ENCODE data around the gene CLBA1. TPM values are rescaled to one million over a fixed set of nuclear protein-coding genes. Genes with fewer than 3 reads are reported as not detected.

The CLBA1 gene
- polyA plus RNA-seq, 2 donors = 6.5 to 8.3 TPM

DNA sequence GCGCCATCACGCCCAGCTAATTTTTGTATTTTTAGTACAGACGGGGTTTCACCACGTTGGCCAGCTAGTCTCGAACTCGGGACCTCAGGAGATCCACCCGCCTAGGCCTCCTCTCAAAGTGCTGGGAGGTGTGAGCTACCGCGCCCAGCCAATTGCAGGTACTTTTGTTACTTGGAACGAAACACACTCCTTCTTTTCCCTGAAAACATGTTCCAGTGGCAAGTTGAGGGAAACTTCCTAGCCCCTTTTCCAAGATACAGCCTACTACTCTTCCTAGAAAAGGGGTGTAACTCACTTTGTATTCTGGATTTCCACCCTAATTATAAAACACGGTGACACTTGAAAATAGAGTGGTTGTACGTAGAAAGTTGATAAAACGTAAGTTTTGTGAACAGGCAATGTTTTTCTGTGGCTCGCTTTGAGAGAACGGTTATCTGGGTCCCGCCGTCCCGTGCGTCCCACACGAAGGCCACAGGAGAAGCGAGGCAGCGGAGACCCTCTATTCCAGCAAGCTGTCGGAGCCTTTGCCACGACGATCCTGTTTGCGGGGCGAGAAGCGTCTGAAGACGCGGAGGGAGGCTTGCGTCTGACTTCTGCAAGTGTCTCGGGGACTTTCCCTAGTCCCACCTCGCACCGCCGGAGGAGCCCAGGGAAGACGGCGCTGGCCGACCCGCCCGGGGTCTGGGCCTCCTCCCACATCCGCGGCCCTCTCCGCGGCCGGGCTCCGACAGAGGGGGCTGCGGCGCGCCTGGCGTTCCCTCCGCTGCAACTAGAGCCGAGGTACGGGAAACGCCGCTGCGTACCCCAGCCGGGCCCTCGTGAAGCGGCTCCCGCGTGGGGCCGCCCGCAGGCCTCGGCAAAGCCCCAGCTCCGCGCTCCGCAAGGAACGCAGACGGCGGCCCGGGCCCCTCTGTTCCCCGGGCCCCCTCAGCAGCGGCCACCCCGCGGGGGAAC, 34.5 kb downstream of the CLBA1 start:
- 3% methylated on average over 72 to 75 of the region's 75 CpGs for WGBS, 2 donors
- peaks cover 0 to 14% of the 10 kb centered on the region in 2 donors for H3K4me1 ChIP-seq (ENCODE audit: control insufficient read depth in 2 of 2, insufficient read depth in 2 of 2, low read length in 1 of 2)

DNA sequence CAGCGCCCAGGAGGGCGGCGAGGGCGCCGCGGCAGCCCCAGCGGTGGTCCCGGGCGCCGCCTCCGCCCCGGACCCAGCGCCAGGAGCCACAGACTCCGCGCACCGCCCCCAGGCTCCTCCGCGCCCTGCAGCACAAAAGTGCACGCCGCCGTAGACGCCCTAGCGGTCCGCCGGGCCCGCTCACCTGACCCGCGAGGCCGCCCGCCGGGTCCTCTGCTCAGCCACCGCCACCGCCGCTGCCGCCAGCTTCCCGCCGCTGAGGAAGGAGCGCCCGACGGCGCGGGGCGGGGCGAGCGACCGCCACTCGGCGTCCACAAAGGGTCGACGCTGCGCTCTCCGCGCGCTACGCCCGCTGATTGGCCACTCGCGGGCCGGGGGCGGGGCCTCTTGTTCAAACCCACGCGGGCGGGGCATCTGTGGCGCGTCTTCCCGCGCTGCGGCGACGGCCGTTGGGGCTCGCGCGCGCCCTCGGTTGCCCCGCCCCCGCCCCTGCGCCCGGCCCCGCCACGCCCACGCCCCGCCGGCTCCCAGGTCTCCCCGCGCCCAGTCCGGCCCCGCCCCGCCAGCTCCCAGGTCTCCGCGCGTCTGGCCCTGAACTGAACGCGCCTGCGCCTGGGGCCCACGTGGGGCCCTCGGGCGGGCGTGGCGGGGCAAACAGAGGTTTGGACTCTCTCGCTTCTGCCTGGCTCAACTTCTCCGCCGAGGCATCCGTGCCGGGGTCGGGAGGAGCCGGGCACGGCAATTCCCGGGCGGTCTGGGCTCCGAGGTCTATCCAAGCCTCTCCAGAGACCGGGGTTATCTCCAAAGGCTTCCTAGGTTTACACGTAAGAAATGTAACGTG, 35.4 kb downstream of the CLBA1 start, which contains the start of gene CDCA4:
Gene CDCA4 (minus strand): TSS at position 269 of the 841 bp plus-strand sequence. CDS start 9,154 bp downstream, outside the sequence.
- H3K4me1 ChIP-seq (ENCODE audit: control insufficient read depth in 2 of 2, insufficient read depth in 2 of 2, low read length in 1 of 2) = peaks cover 0 to 11% of the 10 kb centered on the region in 2 donors
- no peaks in the 10 kb centered on the region for H3K27me3 ChIP-seq (ENCODE audit: control insufficient read depth in 1 of 2, insufficient read depth in 2 of 2, low read length in 2 of 2)
- 1% methylated on average over 74 to 115 of the region's 115 CpGs for WGBS, 2 donors
- H3K36me3 ChIP-seq (ENCODE audit: control insufficient read depth in 2 of 2, insufficient read depth in 2 of 2, low read length in 1 of 2) = peaks cover 0 to 2% of the 10 kb centered on the region in 2 donors
- H3K9me3 ChIP-seq (ENCODE audit: control insufficient read depth in 2 of 2, insufficient read depth in 1 of 2, low read depth in 1 of 2, low read length in 1 of 2) = no peaks in the 10 kb centered on the region
- H3K4me3 ChIP-seq (ENCODE audit: low read depth in 1 of 2, low read length in 2 of 2) = peak within 1 kb of the TSS; percentile 90 to 91
- H3K27ac ChIP-seq (ENCODE audit: low read depth in 2 of 2, low read length in 1 of 2) = peak within 1 kb of the TSS; percentile 92 to 95

More for the DNA sequence above, 34.5 kb downstream of the CLBA1 start:
- Histone ChIP-seq H3K27ac (ENCODE audit: low read depth in 2 of 2, low read length in 1 of 2) (peak overlapping the region; percentile 92 to 93), H3K4me3 (ENCODE audit: low read depth in 1 of 2, low read length in 2 of 2) (peak overlapping the region; percentile 90 to 91), H3K36me3 (ENCODE audit: control insufficient read depth in 2 of 2, insufficient read depth in 2 of 2, low read length in 1 of 2) (peaks cover 0 to 2% of the 10 kb centered on the region in 2 donors), H3K27me3 (ENCODE audit: control insufficient read depth in 1 of 2, insufficient read depth in 2 of 2, low read length in 2 of 2) (no peaks in the 10 kb centered on the region), H3K9me3 (ENCODE audit: control insufficient read depth in 2 of 2, insufficient read depth in 1 of 2, low read depth in 1 of 2, low read length in 1 of 2) (no peaks in the 10 kb centered on the region)

DNA sequence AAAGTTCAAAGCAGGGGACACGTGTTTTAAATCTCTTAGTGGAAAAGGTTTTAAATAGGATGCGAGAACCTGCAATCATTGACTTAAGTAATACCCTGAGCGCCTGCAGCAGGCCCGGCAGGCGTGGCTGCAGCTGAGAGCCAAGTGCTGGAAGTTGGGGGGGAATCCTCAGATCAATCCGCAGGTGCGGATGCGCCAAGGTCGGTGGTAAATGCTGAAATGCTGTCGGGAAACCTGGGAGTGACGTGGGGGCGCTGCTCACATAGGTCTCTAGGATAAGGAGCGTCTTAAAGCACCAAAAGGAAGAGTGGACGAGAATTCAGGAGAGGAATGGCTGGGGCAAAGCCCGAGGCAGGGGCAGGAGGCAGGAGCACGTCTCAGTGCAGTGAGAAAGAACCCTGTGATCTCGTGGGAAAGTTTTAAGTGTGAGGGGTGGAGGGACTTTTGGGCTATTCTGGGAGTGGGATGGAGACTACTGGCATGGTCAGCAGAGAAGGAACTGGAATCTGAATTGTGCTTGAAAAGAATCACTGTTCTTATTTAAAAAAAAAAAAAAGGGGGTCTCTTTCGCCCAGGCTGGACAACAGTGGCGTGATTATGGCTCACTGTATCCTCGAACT, 36.2 kb downstream of the CLBA1 start:
- Histone ChIP-seq H3K27ac (ENCODE audit: low read depth in 2 of 2, low read length in 1 of 2) (peak overlapping the region; percentile 89 to 95), H3K9me3 (ENCODE audit: control insufficient read depth in 2 of 2, insufficient read depth in 1 of 2, low read depth in 1 of 2, low read length in 1 of 2) (no peaks in the 10 kb centered on the region), H3K27me3 (ENCODE audit: control insufficient read depth in 1 of 2, insufficient read depth in 2 of 2, low read length in 2 of 2) (no peaks in the 10 kb centered on the region), H3K4me3 (ENCODE audit: low read depth in 1 of 2, low read length in 2 of 2) (peak overlapping the region; percentile 54 to 61), H3K4me1 (ENCODE audit: control insufficient read depth in 2 of 2, insufficient read depth in 2 of 2, low read length in 1 of 2) (peaks cover 0 to 8% of the 10 kb centered on the region in 2 donors), H3K36me3 (ENCODE audit: control insufficient read depth in 2 of 2, insufficient read depth in 2 of 2, low read length in 1 of 2) (peaks cover 0 to 2% of the 10 kb centered on the region in 2 donors)
- 11% methylated on average over 20 of the region's 20 CpGs for WGBS, 2 donors

DNA sequence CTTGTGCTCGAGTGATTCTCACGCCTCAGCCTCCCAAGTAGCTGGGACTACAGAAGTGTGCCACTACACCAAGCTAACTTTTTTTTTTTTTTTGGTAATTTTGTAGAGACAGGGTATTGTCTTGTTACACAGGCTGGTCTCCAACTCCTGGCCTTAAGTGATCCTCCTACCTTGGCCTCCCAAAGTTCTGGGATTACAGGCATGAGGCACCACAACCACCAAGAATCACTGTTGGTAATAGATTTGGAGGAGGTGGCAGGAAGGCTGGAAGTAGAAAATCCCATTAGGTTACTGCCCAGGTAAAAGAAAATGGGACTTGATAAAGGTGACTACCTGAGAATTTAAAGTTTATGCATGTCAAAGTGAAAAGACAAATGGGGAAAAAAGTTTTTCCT, 36.7 kb downstream of the CLBA1 start:
- Histone ChIP-seq H3K9me3 (ENCODE audit: control insufficient read depth in 2 of 2, insufficient read depth in 1 of 2, low read depth in 1 of 2, low read length in 1 of 2) (no peaks in the 10 kb centered on the region), H3K4me1 (ENCODE audit: control insufficient read depth in 2 of 2, insufficient read depth in 2 of 2, low read length in 1 of 2) (peaks cover 0 to 8% of the 10 kb centered on the region in 2 donors), H3K27me3 (ENCODE audit: control insufficient read depth in 1 of 2, insufficient read depth in 2 of 2, low read length in 2 of 2) (no peaks in the 10 kb centered on the region), H3K27ac (ENCODE audit: low read depth in 2 of 2, low read length in 1 of 2) (no peak overlapping the region), H3K4me3 (ENCODE audit: low read depth in 1 of 2, low read length in 2 of 2) (no peak overlapping the region), H3K36me3 (ENCODE audit: control insufficient read depth in 2 of 2, insufficient read depth in 2 of 2, low read length in 1 of 2) (peaks cover 0 to 2% of the 10 kb centered on the region in 2 donors)
- 63 to 79% methylated on average over 2 of the region's 2 CpGs for WGBS, 2 donors

DNA sequence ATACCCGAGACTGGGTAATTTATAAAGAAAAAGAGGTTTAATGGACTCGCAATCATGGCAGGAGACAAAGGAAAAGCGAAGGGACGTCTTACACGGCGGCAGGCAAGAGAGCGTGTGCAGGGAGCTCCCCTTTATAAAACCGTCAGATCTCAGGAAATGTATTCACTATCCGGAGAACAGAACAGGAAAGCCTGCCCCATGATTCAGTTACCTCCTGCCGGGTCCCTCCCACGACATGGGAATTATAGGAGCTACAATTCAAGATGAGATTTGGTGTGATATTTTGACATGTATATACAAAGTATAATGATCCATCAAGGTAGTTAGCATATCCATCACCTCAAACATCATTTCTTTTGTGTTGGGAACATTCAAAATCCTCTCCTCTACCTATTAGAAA, 37.6 kb downstream of the CLBA1 start:
- no peak overlapping the region for H3K4me3 ChIP-seq (ENCODE audit: low read depth in 1 of 2, low read length in 2 of 2)
- 81% methylated on average over 11 of the region's 11 CpGs for WGBS, 2 donors
- H3K27me3 ChIP-seq (ENCODE audit: control insufficient read depth in 1 of 2, insufficient read depth in 2 of 2, low read length in 2 of 2) = no peaks in the 10 kb centered on the region
- peaks cover 0 to 8% of the 10 kb centered on the region in 2 donors for H3K4me1 ChIP-seq (ENCODE audit: control insufficient read depth in 2 of 2, insufficient read depth in 2 of 2, low read length in 1 of 2)
- H3K9me3 ChIP-seq (ENCODE audit: control insufficient read depth in 2 of 2, insufficient read depth in 1 of 2, low read depth in 1 of 2, low read length in 1 of 2) = no peaks in the 10 kb centered on the region
- H3K27ac ChIP-seq (ENCODE audit: low read depth in 2 of 2, low read length in 1 of 2) = no peak overlapping the region
- H3K36me3 ChIP-seq (ENCODE audit: control insufficient read depth in 2 of 2, insufficient read depth in 2 of 2, low read length in 1 of 2) = peaks cover 0 to 2% of the 10 kb centered on the region in 2 donors

DNA sequence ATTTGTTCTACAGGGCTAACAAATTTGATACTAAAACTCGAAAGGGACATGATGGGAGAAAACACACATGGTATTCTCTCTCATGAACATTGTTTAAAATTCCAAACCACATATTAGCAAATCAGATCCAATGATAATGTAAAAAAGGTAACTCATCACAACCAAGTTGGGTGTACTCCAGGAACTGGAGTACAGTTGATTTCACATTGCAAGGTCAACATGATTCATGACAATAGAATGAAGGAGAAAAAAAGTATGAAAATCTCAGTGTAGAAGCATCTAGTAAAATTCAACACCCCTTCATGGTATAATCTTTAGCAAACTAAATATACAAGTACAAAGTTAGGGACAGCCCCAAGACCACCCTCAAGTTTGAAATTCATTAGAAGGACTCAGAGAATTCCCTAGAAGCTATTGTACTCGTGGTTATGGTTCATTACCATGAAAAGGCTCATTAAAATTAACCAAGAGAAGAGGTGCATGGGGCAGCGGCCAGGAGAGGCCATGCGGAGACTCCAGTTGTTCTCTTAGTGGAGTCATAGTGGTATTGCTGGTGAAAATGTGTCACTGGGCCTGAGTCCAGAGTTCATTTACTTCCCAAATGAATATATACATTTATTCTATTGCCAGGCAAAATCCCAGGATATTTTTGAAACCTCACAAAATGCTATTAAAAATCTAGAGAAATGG, 38.3 kb downstream of the CLBA1 start:
- WGBS, 2 donors = 73 to 79% methylated on average over 4 of the region's 4 CpGs
- Histone ChIP-seq H3K36me3 (ENCODE audit: control insufficient read depth in 2 of 2, insufficient read depth in 2 of 2, low read length in 1 of 2) (peaks cover 0 to 2% of the 10 kb centered on the region in 2 donors), H3K27ac (ENCODE audit: low read depth in 2 of 2, low read length in 1 of 2) (no peak overlapping the region), H3K27me3 (ENCODE audit: control insufficient read depth in 1 of 2, insufficient read depth in 2 of 2, low read length in 2 of 2) (no peaks in the 10 kb centered on the region), H3K4me1 (ENCODE audit: control insufficient read depth in 2 of 2, insufficient read depth in 2 of 2, low read length in 1 of 2) (peaks cover 0 to 4% of the 10 kb centered on the region in 2 donors), H3K9me3 (ENCODE audit: control insufficient read depth in 2 of 2, insufficient read depth in 1 of 2, low read depth in 1 of 2, low read length in 1 of 2) (no peaks in the 10 kb centered on the region), H3K4me3 (ENCODE audit: low read depth in 1 of 2, low read length in 2 of 2) (no peak overlapping the region)

DNA sequence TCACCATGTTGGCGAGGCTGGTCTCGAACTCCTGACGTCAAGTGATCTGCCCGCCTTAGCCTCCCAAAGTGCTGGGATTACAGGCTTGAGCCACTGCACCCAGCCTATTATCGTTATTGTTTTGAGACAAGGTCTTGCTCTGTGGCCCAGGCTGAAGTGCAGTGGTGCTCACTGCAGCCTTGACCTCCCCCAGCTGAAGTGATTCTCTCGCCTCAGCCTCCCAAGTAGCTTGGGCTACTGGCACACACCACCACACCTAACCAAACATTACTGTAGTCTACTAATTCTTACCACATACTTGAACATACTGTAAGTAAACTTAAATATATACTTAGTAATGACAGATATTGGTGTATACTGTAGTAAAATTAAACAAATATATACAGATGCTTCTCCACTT, 39.8 kb downstream of the CLBA1 start:
- Histone ChIP-seq H3K36me3 (ENCODE audit: control insufficient read depth in 2 of 2, insufficient read depth in 2 of 2, low read length in 1 of 2) (no peaks in the 10 kb centered on the region), H3K27me3 (ENCODE audit: control insufficient read depth in 1 of 2, insufficient read depth in 2 of 2, low read length in 2 of 2) (no peaks in the 10 kb centered on the region), H3K9me3 (ENCODE audit: control insufficient read depth in 2 of 2, insufficient read depth in 1 of 2, low read depth in 1 of 2, low read length in 1 of 2) (no peaks in the 10 kb centered on the region), H3K27ac (ENCODE audit: low read depth in 2 of 2, low read length in 1 of 2) (no peak overlapping the region), H3K4me1 (ENCODE audit: control insufficient read depth in 2 of 2, insufficient read depth in 2 of 2, low read length in 1 of 2) (no peaks in the 10 kb centered on the region), H3K4me3 (ENCODE audit: low read depth in 1 of 2, low read length in 2 of 2) (no peak overlapping the region)
- 94 to 96% methylated on average over 6 of the region's 6 CpGs for WGBS, 2 donors

DNA sequence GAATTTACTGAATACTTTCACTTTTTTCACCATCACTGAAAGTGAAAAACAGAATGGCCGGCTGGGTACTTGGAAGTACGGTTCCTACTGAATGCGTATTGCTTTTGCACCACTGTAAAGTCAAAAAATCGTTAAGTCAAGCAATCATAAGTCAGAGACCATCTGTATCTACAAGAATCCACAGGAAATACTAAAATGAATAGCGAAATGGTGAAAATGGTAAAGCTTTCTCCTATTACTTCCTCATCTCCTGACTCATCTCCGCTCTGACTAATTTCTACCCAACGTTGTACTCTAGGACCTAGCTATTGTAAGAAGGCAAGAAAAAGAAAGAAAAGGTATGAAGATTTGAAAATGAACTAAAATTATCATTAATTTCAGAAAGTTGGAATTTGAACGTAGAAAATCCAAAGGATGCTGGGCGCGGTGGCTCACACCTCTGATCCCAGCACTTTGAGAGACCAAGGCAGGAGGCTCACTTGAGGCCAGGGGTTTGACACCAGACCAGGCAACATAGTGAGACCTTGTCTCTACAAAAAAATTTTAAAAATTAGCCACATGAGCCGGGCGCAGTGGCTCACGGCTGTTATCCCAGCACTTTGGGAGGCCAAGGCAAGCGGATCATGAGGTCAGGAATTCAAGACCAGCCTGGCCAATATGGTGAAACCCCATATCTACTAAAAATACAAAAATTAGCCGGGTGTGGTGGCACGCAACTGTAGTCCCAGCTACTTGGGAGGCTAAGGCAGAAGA, 40.6 kb downstream of the CLBA1 start:
- no peaks in the 10 kb centered on the region for H3K4me1 ChIP-seq (ENCODE audit: control insufficient read depth in 2 of 2, insufficient read depth in 2 of 2, low read length in 1 of 2)
- H3K4me3 ChIP-seq (ENCODE audit: low read depth in 1 of 2, low read length in 2 of 2) = no peak overlapping the region
- H3K27me3 ChIP-seq (ENCODE audit: control insufficient read depth in 1 of 2, insufficient read depth in 2 of 2, low read length in 2 of 2) = no peaks in the 10 kb centered on the region
- WGBS, 2 donors = 85 to 88% methylated on average over 16 of the region's 16 CpGs
- no peaks in the 10 kb centered on the region for H3K9me3 ChIP-seq (ENCODE audit: control insufficient read depth in 2 of 2, insufficient read depth in 1 of 2, low read depth in 1 of 2, low read length in 1 of 2)
- no peak overlapping the region for H3K27ac ChIP-seq (ENCODE audit: low read depth in 2 of 2, low read length in 1 of 2)
- no peaks in the 10 kb centered on the region for H3K36me3 ChIP-seq (ENCODE audit: control insufficient read depth in 2 of 2, insufficient read depth in 2 of 2, low read length in 1 of 2)

Measured in esophagus (tissue), 2 donors.